Activated T-helper 1 cell treated with anti-CD3 and anti-CD28 coated beads, Interleukin-2, amount 50 U/mL, for 16 hours (primary cell): ENCODE measurements around the gene GFOD1.

Source experiments
- DNase-seq, 2 donors: peaks; one replicate each; pipeline ENCODE4 v3.0.0-alpha.2; 2020; ENCODE audit warnings: low read depth in 1 of 2, low spot score in 1 of 2

The GFOD1 gene

DNA sequence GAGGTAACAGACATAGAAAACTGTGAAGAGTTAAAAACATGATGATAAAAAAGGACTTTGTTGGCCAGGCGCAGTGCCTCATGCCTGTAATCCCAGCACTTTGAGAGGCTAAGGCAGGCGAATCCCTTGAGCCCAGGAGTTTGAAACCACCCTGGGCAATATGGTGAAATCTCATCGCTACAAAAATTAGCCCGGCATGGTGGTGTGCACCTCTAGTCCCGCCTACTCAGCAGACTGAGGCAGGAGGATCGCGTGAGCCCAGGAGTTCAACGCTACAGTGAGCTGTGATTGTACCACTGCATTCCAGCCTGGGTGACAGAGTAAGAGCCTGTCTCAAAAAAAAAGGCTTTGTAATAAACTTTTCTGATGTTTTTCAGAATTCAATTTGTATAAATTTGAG, 60.1 kb downstream of the GFOD1 start:
- DNase-seq: no peak

DNA sequence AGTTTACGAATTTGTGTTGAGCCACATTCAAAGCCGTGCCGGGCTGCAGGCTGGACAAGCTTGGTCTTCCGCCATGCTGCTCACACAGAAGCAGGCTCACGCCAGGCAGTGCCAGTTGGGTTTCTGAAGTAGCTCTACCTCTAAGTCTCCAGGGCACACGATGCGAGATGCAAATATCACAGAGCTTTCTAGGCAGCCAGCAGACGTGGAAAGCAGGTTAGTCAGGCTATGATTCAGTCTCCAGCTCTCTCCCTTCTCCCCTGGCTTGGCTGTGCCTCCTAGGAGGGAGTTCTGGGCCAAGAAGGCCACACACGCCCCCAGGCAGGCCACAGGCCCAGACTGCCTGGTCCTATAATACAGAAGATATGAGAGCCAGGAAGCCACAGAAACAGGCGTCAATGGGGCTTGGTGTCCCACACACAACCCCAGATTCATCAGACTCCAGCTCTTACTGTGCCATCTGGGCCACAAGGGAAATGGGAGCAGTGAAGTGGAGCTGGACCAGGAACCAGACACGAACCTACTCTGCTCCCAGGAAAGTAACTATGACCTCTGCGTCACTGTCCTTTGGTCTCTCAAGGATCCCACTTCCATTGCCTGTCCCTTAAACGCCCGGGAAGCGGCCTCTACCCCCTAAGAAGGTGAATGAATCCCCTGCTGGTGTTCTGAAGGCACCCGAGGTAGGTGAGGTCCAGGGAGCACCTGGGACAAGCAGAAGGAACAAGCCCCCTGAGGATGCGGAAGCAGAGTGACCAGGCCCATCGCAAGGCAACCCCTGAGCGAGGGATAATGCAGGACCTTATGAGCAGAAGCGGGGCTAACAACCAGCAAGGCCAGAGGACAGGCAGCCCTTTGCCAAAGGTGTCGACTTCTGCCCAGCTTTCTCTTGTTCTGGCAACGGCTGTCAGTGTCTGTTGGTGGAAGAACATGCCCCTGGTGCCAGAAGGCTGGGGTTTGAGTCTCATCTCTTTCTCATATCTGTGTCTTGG, 61.2 kb downstream of the GFOD1 start:
- DNase-seq: no peak

DNA sequence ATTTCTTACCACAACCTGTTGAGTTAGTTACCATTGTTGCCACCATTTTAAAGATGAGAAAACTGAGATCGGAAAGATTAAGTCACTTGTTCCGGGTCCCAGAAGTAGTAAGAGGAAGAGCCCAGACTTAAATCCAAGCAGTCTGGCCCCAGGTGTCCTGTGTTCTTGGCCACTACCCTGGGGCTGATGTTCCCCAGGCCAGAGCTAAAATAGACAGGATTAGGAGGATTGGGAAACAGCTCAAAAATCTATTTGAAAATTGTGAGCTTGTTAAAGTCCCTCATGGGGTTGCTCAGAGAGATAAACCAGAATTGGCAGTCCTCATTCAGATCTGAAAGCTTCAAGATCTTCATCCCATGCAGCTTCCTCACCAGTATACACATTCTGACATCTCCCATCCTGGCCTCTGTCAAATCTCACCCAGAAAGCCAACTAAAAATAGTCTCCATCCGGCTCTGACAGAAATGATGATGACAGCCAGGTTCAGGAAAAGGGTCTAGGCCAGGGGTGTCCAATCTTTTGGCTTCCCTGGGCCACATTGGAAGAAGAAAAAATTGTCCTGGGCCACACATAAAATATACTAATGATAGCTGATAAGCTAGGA, 62.0 kb downstream of the GFOD1 start:
- DNase-seq: no peak

DNA sequence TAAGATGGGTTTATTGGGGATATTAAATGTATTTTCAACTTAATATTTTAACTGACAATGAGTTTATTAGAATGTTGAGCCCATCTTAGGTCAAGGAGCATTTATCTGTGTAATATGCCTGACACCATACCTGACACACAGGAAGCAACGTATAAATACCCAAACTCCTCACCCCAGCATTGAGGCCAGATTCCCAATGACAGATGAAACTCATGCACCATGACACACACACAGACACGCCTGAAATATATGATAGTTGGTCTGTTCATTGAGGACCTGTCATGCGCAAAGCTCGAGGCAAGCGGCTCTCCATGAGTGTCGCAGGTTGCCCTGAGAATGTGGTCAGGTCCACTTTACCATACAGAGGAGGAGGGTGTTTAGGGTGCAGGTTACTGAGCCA, 64.1 kb downstream of the GFOD1 start:
- DNase-seq: no peak

GRCh38 chr6:13422681-13423221, 64.6 kb downstream of the GFOD1 start:
- no peak for DNase-seq

DNA sequence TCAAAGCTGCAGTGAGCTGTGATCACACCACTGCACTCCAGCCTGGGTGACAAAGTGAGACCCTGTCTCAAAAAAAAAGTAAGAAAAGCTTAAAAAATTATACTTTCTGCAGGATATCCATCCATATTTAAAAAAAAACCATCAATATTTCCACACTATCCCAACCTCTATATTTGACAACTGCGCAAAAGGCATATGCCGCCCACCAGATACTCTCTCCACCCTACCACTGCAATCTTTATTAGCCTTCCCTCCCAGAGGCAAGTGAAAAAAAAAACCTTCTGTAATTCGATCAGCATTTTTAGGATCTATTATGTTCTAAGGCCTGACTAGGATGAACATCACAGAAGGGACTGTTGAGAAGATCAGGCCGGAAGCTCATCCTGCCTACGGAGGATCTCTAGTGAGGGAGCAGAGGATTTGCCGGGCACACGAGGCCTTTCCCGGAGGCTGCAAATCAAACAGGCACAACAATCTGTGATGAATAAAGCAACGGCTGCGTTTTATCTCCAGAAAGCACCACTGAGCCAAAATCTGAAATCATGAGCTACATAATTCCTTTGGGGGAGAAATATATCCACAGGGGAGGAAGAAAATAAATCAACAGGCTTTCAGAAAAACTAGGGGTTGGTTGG, 65.9 kb downstream of the GFOD1 start:
- DNase-seq: no peak

DNA sequence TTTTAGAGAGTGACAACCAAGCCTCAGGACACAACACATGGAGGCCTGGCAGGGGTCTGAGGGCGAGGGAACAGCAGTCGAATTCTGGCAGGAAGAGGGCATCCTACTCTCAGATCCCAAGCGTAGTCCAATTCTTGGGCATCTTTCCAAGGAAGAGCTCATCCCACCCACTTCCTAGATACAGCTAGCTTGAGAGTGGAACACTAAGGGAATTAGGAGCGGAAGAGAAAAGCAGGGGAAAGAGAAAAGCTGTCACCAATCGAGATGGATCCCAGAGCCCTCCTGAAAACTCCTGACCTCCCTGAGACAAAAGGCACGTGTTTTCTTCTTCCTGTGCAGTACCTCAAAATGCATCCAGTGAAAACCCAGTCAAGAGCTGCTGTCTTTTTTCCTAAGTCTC, 67.1 kb downstream of the GFOD1 start:
- no peak for DNase-seq

DNA sequence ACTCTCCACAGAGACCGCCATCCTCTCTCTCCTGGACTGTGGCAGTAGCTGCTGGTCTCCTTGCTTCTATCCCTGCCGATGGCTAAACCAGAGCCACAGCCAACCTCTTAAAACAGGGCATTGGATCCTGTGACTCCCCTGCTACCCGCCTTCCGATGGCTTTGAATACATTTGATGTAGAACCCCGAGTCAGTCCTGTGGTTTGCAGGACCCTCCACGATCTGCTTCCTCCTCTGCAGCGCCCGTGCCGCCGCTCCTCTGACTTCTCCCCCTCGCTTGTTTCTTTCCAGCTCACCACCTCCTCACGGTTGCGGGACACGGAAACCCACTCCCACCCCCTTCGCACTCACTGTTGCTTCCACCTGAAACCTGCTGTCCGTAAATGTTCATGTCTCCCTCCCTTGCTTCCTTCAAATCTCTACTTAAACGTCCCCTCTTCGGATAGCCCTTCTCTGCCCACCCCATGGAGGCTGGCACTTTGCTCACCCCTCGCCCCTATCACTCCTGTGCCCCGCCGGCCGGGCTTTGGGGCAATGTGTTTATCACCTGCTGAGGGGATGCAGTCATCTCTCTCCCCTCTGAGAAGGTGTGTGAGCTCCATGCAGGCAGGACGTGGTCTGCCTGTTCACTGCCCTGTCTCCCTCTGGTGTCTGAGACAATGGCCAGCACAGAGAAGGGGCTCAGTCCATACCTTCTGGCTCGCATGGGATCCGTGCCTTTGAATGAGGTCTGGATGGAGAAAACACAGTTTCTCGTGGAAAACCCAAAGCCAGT, 67.8 kb downstream of the GFOD1 start:
- no peak for DNase-seq

DNA sequence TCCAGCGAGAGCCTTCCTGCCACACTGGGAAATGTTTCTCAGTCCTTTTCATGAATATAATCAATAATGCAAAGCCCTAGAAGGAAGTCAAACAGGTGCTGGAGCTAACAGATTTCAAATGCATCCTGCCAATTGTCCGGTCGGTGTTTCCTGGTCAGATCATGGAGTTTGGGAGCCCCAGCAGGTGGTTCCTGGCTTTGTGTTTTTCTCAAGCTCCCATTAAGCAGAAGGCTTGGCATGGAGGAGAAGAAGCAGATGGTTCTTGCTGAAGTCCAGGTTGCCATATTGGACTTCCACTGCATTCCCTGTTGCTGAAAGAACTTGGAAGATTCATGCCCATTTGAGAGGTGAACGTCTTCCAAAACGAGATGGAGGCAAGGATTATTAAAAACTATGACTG, 68.6 kb downstream of the GFOD1 start:
- DNase-seq: no peak

GRCh38 chr6:13417954-13418353, 69.4 kb downstream of the GFOD1 start:
- DNase-seq: no peak

- DNase-seq: no peak
Measured at GRCh38 chr6:13417431-13417830, 70.0 kb downstream of the GFOD1 start.

DNA sequence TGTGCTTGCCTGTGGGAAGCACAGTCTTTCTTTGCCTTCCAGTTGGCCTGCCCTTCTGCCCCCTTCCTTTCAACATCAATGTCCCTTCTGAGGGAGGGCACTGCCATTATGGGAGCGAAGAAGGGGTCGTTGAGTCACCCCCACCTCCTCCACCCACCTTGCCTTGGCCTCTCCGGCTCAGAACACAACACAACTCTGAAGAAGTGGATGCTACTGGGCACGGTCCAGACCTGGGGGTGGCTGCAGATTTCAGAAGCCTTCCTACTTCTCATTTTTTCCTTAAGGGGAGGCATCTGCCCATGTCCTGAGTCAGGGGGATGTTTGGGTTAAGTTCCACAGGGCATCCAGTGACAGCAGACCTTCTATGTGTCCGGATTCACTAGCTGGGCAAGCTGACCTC, 72.1 kb downstream of the GFOD1 start:
- no peak for DNase-seq

DNA sequence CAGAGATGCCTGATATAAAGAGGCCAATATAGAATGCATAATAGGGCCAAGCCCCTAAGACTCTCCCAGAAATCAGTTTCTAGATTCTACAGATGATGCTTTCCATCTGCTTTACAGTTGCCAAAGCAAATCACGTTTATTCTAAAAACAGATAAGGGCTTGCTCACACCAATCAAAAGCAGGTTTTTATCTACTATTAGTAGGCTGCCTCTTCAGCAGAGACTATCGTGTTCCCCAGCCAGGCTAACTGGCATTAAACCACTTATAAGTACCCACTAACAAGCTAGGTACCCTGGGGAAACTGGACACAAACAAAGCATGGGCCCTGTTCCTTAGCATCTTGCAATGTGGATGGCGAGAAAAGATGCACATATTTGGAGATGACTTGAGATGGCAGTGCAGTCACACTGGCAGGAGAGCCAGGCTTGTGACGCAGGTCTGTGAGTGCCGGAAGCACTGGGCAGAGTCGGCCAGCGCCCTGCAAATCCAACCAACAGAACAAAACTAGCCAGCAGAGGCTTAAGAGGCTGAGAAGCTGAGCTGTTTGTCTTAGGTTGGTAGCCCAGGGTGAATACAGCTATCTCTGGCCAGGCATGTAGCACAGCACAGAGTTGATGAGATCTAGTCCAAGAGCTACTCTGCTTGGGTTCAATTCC, 73.4 kb downstream of the GFOD1 start:
- DNase-seq: no peak

- DNase-seq: no peak
Measured at GRCh38 chr6:13413466-13413862, 73.9 kb downstream of the GFOD1 start.

- no peak for DNase-seq
Measured at GRCh38 chr6:13412639-13413465, 74.5 kb downstream of the GFOD1 start.

GRCh38 chr6:13412211-13412610, 75.2 kb downstream of the GFOD1 start:
- no peak for DNase-seq

DNA sequence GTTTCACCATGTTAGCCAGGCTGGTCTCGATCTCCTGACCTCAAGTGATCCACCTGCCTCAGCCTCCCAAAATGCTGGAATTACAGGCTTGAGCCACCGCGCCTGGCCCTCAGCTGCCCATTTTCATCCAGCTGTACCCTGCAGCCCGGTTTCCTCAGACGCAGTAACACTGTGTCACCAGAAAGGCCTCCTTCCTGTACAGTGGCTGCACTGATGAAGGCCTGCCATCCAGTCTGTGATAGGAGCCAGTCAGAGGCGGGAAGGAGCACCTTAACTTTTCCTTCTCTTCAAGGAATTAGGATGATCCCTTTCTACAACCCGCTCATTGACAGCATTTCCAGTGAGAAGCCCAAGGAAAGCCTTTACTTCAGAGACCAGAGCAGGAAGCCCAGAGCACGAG, 75.9 kb downstream of the GFOD1 start:
- no peak for DNase-seq

GRCh38 chr6:13409991-13410390, 77.4 kb downstream of the GFOD1 start:
- DNase-seq: no peak
